SK-N-SH treated with all-trans-retinoic acid at 6 μM for 48 hours (cell line): Measurements from ENCODE around the gene AFAP1.

ENCODE experiments used
- ATAC-seq: fragments of 200-7000 bp; cut with Tn5 transposase; 3 replicates; pipeline ENCODE4 v1.9.1; 2020; ENCODE audit warnings: mild to moderate bottlenecking, moderate library complexity
- ARNTL ChIP-seq: fragments of 450-650 bp; formaldehyde crosslinking; IDR thresholded peaks from 2 replicates; pipeline ENCODE4 v1.5.0; 2020; ENCODE audit warnings: low read depth, mild to moderate bottlenecking, moderate library complexity, borderline replicate concordance
- BACH2 ChIP-seq: fragments of 250-450 bp; sonication (Bioruptor Pico); IDR thresholded peaks from 2 replicates; pipeline ENCODE4 v1.9.0; 2021; ENCODE audit warnings: mild to moderate bottlenecking, borderline replicate concordance
- CSDC2 ChIP-seq: fragments of 250-450 bp; sonication (Bioruptor Pico); IDR thresholded peaks from 2 replicates; pipeline ENCODE4 v1.5.0; 2020; ENCODE audit warnings: mild to moderate bottlenecking, moderate library complexity
- ESRRG ChIP-seq: fragments of 250-450 bp; sonication (Bioruptor Pico); IDR thresholded peaks from 2 replicates; pipeline ENCODE4 v1.6.1; 2021; ENCODE audit warnings: mild to moderate bottlenecking
- GLIS3 ChIP-seq: fragments of 250-450 bp; sonication (Bioruptor Pico); IDR thresholded peaks from 2 replicates; pipeline ENCODE4 v1.5.0; 2020; ENCODE audit warnings: mild to moderate bottlenecking, moderate library complexity
- ISL1 ChIP-seq: fragments of 250-450 bp; sonication (Bioruptor Pico); IDR thresholded peaks from 2 replicates; pipeline ENCODE4 v2.1.2; 2022; ENCODE audit warnings: mild to moderate bottlenecking, moderate library complexity
- OSR1 ChIP-seq: fragments of 250-450 bp; sonication (Bioruptor Pico); IDR thresholded peaks from 2 replicates; pipeline ENCODE4 v1.8.0; 2022; ENCODE audit warnings: moderate library complexity, mild to moderate bottlenecking, inconsistent platforms
- PPARA ChIP-seq: fragments of 250-450 bp; sonication (Bioruptor Pico); IDR thresholded peaks from 2 replicates; pipeline ENCODE4 v1.5.0; 2020; ENCODE audit warnings: mild to moderate bottlenecking, borderline replicate concordance
- RARB ChIP-seq: fragments of 250-450 bp; sonication (Bioruptor Pico); IDR thresholded peaks from 2 replicates; pipeline ENCODE4 v1.8.0; 2021; ENCODE audit warnings: mild to moderate bottlenecking, moderate library complexity
- SNAI2 ChIP-seq: fragments of 250-450 bp; sonication (Bioruptor Pico); IDR thresholded peaks from 2 replicates; pipeline ENCODE4 v1.5.0; 2020; ENCODE audit warnings: mild to moderate bottlenecking, moderate library complexity
- TCF4 ChIP-seq: fragments of 250-450 bp; sonication (Bioruptor Pico); IDR thresholded peaks from 2 replicates; pipeline ENCODE4 v1.8.0; 2021; ENCODE audit warnings: mild to moderate bottlenecking, moderate library complexity, borderline replicate concordance
- TOX ChIP-seq: fragments of 250-450 bp; sonication (Bioruptor Pico); IDR thresholded peaks from 2 replicates; pipeline ENCODE4 v1.8.0; 2021; ENCODE audit warnings: mild to moderate bottlenecking, moderate library complexity, borderline replicate concordance
- TSHZ2 ChIP-seq: fragments of 250-450 bp; sonication (Bioruptor Pico); IDR thresholded peaks from 2 replicates; pipeline ENCODE4 v1.5.0; 2020; ENCODE audit warnings: mild to moderate bottlenecking, moderate library complexity
- ZC3H10 ChIP-seq: fragments of 250-450 bp; sonication (Bioruptor Pico); IDR thresholded peaks from 2 replicates; pipeline ENCODE4 v1.5.1; 2021; ENCODE audit warnings: mild to moderate bottlenecking, moderate library complexity
- ZFP3 ChIP-seq: fragments of 250-450 bp; sonication (Bioruptor Pico); IDR thresholded peaks from 2 replicates; pipeline ENCODE4 v1.5.0; 2020; ENCODE audit warnings: mild to moderate bottlenecking, moderate library complexity
- ZNF565 ChIP-seq: fragments of 450-650 bp; formaldehyde crosslinking; conservative IDR thresholded peaks from 2 replicates; pipeline ENCODE4 v1.5.0; 2020; ENCODE audit warnings: low read depth, mild to moderate bottlenecking, moderate library complexity
- ZNF70 ChIP-seq: fragments of 450-650 bp; formaldehyde crosslinking; IDR thresholded peaks from 2 replicates; pipeline ENCODE4 v1.5.0; 2020; ENCODE audit warnings: mild to moderate bottlenecking, moderate library complexity
- ZNF8 ChIP-seq: fragments of 450-650 bp; formaldehyde crosslinking; IDR thresholded peaks from 2 replicates; pipeline ENCODE4 v1.5.0; 2020; ENCODE audit warnings: mild to moderate bottlenecking, moderate library complexity
- TF ChIP-seq, protein P1 (sequence below): fragments of 250-450 bp; sonication (Bioruptor Pico); IDR thresholded peaks from 2 replicates; pipeline ENCODE4 v1.5.1; 2021; ENCODE audit warnings: mild to moderate bottlenecking, moderate library complexity
- TF ChIP-seq, protein P2 (sequence below): fragments of 250-450 bp; sonication (Bioruptor Pico); IDR thresholded peaks from 2 replicates; pipeline ENCODE4 v1.8.0; 2020; ENCODE audit warnings: mild to moderate bottlenecking, moderate library complexity, borderline replicate concordance
- TF ChIP-seq, protein P3 (sequence below): fragments of 250-450 bp; sonication (Bioruptor Pico); IDR thresholded peaks from 2 replicates; pipeline ENCODE4 v1.5.1; 2020; ENCODE audit warnings: low read depth, mild to moderate bottlenecking, moderate library complexity

AFAP1 gene

GRCh38 chr4:7887436-7887835 lies 52.2 kb downstream of the AFAP1 start:
- no peak for TF ChIP-seq ZNF565 (CRISPR knock-in tag)
- no peak for TF ChIP-seq BACH2 (CRISPR knock-in tag)
- TF ChIP-seq CSDC2 (CRISPR knock-in tag), result no peak
- TF ChIP-seq ARNTL (CRISPR knock-in tag), result no peak
- TF ChIP-seq ZFP3 (CRISPR knock-in tag), result no peak
- no peak for TF ChIP-seq ESRRG (CRISPR knock-in tag)
- TF ChIP-seq, all 23 proteins: peak for 0
- no peak for ATAC-seq

GRCh38 chr4:7886007-7886973 lies 53.4 kb downstream of the AFAP1 start:
- no peak for TF ChIP-seq OSR1 (CRISPR knock-in tag)
- TF ChIP-seq SNAI2 (CRISPR knock-in tag), result 0 out of 2 replicates have a peak, but pooled peaks have one; percentile 48
- TF ChIP-seq, protein P1, sequence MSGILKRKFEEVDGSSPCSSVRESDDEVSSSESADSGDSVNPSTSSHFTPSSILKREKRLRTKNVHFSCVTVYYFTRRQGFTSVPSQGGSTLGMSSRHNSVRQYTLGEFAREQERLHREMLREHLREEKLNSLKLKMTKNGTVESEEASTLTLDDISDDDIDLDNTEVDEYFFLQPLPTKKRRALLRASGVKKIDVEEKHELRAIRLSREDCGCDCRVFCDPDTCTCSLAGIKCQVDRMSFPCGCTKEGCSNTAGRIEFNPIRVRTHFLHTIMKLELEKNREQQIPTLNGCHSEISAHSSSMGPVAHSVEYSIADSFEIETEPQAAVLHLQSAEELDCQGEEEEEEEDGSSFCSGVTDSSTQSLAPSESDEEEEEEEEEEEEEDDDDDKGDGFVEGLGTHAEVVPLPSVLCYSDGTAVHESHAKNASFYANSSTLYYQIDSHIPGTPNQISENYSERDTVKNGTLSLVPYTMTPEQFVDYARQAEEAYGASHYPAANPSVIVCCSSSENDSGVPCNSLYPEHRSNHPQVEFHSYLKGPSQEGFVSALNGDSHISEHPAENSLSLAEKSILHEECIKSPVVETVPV (CRISPR knock-in tag), result 0 out of 2 replicates have a peak, but pooled peaks have one; percentile 49
- TF ChIP-seq TSHZ2 (CRISPR knock-in tag), result peak; percentile 59; the same call in 1 of the 2 replicates
- peak; percentile 93 for TF ChIP-seq TCF4 (CRISPR knock-in tag)
- TF ChIP-seq, protein P2, sequence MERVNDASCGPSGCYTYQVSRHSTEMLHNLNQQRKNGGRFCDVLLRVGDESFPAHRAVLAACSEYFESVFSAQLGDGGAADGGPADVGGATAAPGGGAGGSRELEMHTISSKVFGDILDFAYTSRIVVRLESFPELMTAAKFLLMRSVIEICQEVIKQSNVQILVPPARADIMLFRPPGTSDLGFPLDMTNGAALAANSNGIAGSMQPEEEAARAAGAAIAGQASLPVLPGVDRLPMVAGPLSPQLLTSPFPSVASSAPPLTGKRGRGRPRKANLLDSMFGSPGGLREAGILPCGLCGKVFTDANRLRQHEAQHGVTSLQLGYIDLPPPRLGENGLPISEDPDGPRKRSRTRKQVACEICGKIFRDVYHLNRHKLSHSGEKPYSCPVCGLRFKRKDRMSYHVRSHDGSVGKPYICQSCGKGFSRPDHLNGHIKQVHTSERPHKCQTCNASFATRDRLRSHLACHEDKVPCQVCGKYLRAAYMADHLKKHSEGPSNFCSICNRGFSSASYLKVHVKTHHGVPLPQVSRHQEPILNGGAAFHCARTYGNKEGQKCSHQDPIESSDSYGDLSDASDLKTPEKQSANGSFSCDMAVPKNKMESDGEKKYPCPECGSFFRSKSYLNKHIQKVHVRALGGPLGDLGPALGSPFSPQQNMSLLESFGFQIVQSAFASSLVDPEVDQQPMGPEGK (CRISPR knock-in tag), result no peak
- TF ChIP-seq ISL1 (CRISPR knock-in tag), result peak; percentile 52; the same call in 1 of the 2 replicates
- no peak for TF ChIP-seq GLIS3
- TF ChIP-seq, all 23 proteins: peak for 5
- ATAC-seq, result peak; percentile 21; the same call in 1 of the 3 replicates

DNA sequence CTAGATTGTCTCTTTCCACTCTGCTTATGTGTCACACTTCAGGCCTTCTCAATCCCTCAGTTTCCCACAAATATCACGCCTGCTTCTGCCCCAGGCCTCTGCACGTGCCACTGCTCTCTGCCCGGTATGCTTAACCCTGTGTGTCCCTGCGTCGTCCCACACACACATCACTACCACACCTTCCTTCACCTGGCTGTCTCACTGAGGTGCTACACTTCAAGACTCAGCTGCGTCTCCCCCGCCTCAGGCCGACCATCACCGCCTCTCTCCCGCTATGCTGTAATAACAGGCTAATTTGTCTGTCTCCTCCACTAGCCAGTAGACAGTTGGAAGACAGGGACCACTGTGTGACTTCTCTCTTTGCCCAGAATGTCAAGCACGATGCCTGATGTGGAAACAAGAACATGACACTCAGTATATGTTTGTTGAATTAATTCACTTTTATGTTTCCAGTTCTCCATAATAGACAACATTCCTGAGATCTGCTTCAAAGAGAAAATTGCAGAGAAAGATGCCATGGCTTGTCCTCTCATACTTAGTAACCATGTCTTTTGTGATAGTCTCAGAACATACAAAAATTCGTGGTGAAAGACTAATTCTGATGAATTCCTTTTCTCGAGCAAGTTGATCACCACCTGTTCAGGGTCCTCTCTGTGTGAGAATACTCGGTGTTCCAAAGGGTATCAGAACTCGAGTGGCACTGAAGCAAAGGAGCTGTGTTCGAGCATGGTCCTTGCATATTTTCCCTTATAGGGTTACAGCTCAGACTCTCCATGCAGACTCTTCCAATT lies 54.2 kb downstream of the AFAP1 start:
- TF ChIP-seq ZNF70 (CRISPR knock-in tag) (peak; percentile 93), PPARA (CRISPR knock-in tag) (no peak)
- no peak for ATAC-seq

DNA sequence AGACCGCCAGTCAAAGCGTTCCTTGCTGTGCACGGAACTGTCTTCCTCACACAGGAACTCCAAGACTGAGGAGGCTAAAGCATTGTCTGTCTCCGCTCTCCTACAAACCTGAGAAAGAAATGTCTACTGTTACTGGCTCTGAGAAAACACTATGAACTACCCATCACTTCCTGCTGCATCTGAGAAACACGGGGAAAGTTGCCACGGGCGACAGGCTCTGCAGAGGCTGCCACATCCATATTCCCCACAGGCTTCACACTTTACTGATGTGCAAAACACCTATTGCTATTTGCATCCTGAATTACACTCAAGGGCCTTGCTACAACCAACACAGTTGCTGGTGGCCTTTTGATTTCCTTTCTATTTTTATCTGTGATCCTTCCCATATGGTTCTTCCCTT lies 59.0 kb downstream of the AFAP1 start:
- ATAC-seq, result no peak
- no peak for TF ChIP-seq CSDC2 (CRISPR knock-in tag)
- TF ChIP-seq, protein P2 (CRISPR knock-in tag), result no peak
- TF ChIP-seq PPARA (CRISPR knock-in tag), result no peak
- TF ChIP-seq ZNF565 (CRISPR knock-in tag), result no peak
- no peak for TF ChIP-seq RARB (CRISPR knock-in tag)
- no peak for TF ChIP-seq ZC3H10 (CRISPR knock-in tag)
- TF ChIP-seq, protein P1 (CRISPR knock-in tag), result no peak
- TF ChIP-seq, protein P3, sequence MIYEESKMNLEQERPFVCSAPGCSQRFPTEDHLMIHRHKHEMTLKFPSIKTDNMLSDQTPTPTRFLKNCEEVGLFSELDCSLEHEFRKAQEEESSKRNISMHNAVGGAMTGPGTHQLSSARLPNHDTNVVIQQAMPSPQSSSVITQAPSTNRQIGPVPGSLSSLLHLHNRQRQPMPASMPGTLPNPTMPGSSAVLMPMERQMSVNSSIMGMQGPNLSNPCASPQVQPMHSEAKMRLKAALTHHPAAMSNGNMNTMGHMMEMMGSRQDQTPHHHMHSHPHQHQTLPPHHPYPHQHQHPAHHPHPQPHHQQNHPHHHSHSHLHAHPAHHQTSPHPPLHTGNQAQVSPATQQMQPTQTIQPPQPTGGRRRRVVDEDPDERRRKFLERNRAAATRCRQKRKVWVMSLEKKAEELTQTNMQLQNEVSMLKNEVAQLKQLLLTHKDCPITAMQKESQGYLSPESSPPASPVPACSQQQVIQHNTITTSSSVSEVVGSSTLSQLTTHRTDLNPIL (CRISPR knock-in tag), result no peak
- no peak for TF ChIP-seq ZFP3 (CRISPR knock-in tag)
- no peak for TF ChIP-seq ZNF8 (CRISPR knock-in tag)
- no peak for TF ChIP-seq TOX (CRISPR knock-in tag)
